Upper lobe of right lung (tissue), 1 donor: ENCODE results near the gene SFPQ. TPM values are rescaled to one million over a fixed set of nuclear protein-coding genes. Genes with fewer than 3 reads are reported as not detected.

Experiments used
- ATAC-seq: fragments of 200-7000 bp; cut with Tn5 transposase; one replicate; pipeline ENCODE4 v1.9.1; 2020; ENCODE audit warnings: mild to moderate bottlenecking, moderate library complexity
- DNase-seq: peaks from one replicate; pipeline ENCODE4 v3.0.0-alpha.2; 2020
- H3K27ac ChIP-seq: fragments of 200-600 bp; one replicate; pipeline ENCODE4 v1.8.0; 2022
- H3K27me3 ChIP-seq: fragments of 200-600 bp; one replicate; pipeline ENCODE4 v1.8.0; 2022; ENCODE audit warnings: mild to moderate bottlenecking
- H3K36me3 ChIP-seq: fragments of 200-600 bp; one replicate; pipeline ENCODE4 v1.8.0; 2022
- H3K4me1 ChIP-seq: fragments of 200-600 bp; one replicate; pipeline ENCODE4 v1.8.0; 2022
- H3K4me3 ChIP-seq: fragments of 200-600 bp; one replicate; pipeline ENCODE4 v1.8.0; 2022; ENCODE audit warnings: mild to moderate bottlenecking
- H3K9me3 ChIP-seq: fragments of 200-600 bp; one replicate; pipeline ENCODE4 v1.8.0; 2022
- intact Hi-C: fragments of 100-400 bp; cut with DNase I; formaldehyde crosslinking; loops from one replicate; pipeline ENCODE4 v1.11.0; 2022
- total RNA-seq: library from RNA; stranded (reverse); fragmentation: NEBNext Ultra II Directional; extraction: Animal tissue kit (Norgen Biotek cat#: 25700); gene quantifications from one replicate; pipeline ENCODE4 v1.2.1, GENCODE V29; 2021
- TF ChIP-seq, protein P1 (sequence below): fragments of 200-600 bp; IDR thresholded peaks from one replicate; pipeline ENCODE4 v1.8.0; 2022; ENCODE audit warnings: antibody characterized with exemption
- donor health status: DM: no; HTN: yes; CAD: no; lungs with severe emphysema.

SFPQ gene
- total RNA-seq, 1 donor from 2014 or later, result 170 TPM

DNA sequence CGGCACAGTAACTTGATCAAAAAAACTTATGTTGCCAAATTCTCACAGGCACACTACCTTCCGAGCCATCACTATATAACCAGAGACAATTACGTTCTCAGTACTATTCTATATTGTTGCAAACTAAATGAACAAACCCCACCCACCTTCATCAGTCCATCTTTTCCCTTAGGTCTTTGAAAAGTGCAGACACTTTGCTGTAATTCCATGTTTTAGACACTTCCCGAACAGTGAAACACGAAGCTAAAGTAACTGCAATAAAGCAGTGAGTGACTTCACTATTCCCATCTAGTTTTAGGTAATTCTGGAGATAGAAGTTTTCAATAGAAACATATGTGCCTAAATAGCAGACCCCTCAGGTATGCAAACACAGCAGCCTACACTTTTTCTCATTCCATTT, 7.7 kb downstream of the SFPQ start:
- no peaks in the 10 kb centered on the region for H3K9me3 ChIP-seq
- no peak overlapping the region for H3K4me3 ChIP-seq
- ATAC-seq (no peak), DNase-seq (no peak)
- TF ChIP-seq, protein P1, sequence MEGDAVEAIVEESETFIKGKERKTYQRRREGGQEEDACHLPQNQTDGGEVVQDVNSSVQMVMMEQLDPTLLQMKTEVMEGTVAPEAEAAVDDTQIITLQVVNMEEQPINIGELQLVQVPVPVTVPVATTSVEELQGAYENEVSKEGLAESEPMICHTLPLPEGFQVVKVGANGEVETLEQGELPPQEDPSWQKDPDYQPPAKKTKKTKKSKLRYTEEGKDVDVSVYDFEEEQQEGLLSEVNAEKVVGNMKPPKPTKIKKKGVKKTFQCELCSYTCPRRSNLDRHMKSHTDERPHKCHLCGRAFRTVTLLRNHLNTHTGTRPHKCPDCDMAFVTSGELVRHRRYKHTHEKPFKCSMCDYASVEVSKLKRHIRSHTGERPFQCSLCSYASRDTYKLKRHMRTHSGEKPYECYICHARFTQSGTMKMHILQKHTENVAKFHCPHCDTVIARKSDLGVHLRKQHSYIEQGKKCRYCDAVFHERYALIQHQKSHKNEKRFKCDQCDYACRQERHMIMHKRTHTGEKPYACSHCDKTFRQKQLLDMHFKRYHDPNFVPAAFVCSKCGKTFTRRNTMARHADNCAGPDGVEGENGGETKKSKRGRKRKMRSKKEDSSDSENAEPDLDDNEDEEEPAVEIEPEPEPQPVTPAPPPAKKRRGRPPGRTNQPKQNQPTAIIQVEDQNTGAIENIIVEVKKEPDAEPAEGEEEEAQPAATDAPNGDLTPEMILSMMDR, result no peak
- no peak overlapping the region for H3K27ac ChIP-seq
- intact Hi-C loops, result no loop called here
- H3K36me3 ChIP-seq, result peaks cover 100% of the 10 kb centered on the region
- peaks cover 34% of the 10 kb centered on the region for H3K4me1 ChIP-seq
- no peaks in the 10 kb centered on the region for H3K27me3 ChIP-seq

DNA sequence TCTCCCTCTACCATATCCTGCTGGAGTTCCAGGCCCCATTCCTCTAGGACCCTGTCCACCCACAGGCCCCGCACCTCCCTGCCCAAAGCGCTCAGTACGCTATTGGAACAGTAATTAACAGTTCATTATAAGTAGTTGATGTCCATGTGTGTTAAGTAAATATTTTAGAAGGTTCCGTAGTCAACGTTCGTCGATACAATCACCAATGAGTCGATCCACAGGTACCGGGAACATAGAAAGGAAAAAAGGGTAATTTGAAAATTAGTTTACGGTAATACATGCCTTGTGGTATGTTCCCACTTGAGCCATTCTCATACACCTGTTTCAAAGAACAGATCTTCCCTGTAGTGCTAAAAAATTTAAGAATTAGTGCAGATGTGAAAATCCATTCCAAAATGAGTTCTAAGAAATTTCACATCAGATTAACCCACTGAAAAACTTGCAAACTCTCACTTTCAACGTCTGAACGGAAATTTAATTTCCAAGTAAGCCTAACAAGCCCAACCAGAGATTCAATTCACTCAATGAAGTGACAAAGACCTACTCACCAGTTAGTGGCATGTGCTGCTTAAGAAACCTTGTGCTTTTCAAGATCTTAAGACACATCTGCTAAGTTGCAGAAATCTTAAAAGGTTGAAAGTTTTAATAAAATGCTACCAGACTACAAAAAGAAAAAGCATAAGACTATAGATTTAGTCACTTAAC, 8.3 kb downstream of the SFPQ start:
- H3K9me3 ChIP-seq, result no peaks in the 10 kb centered on the region
- peaks cover 28% of the 10 kb centered on the region for H3K4me1 ChIP-seq
- peaks cover 100% of the 10 kb centered on the region for H3K36me3 ChIP-seq
- H3K27ac ChIP-seq, result no peak overlapping the region
- no peaks in the 10 kb centered on the region for H3K27me3 ChIP-seq
- no peak overlapping the region for H3K4me3 ChIP-seq
- intact Hi-C loops, result no loop called here
- DNase-seq, result no peak
- ATAC-seq, result no peak
- TF ChIP-seq, protein P1, result no peak

DNA sequence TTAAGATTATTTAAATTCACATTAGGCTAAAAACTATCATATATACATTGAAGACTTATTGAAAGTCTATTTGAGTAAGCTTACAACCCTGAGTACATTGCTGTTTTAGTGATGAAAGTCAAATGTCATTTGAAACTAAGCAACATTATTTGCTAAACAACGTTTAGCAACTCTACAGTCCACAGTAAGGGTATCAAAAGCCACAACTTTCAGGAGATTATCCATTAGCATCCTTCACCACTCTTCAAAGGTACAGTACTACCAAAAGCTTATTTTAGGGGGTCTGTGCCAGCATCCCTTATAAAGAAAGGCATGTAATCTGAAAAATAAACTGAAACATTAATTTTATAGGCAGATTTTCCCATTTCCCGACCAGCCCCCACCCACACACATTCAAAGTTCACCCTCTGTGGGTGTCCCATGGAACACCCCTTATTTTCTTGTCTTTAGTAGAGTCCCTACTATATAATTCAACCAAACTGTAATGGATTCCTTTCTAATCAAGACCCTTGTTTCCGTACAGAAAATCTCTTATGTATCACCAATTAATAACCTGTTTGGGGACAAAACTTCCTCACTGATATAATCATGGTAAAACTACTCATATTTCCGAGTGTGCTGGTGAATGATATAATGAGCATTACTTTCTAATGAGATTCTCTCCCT, 11.0 kb downstream of the SFPQ start:
- no peak overlapping the region for H3K4me3 ChIP-seq
- TF ChIP-seq, protein P1, result no peak
- H3K27ac ChIP-seq, result no peak overlapping the region
- H3K9me3 ChIP-seq, result no peaks in the 10 kb centered on the region
- H3K4me1 ChIP-seq, result peaks cover 9% of the 10 kb centered on the region
- ATAC-seq, result no peak
- intact Hi-C loops, result no loop called here
- DNase-seq, result no peak
- no peaks in the 10 kb centered on the region for H3K27me3 ChIP-seq
- peaks cover 100% of the 10 kb centered on the region for H3K36me3 ChIP-seq

DNA sequence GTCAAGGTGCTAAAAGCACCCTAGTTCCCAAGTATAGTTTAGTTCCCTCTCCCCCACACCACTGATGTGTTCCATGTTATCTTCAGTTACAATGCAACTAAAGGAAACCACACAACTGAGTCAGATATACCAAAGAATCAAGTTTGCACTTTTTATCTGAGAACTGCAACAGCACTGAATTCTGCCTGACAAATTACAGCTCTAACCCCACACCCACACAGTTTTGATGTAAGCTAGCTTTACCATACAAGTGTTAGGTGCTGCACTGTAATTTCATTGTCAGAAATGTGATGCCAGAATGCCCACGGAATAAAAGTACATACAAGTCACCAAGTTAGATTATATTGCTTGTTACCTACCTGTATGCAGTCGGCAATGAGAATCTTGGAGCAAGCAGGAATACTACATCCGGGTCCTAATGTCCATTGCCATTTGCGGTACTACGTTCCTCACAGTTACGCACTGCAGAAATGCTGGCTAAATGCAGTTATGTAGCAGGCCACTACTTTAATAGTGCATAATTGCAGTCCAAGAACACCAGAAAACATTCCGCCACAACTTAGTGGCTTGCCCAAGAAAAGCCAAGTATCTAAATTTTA, 12.1 kb downstream of the SFPQ start:
- peaks cover under 1% of the 10 kb centered on the region for H3K4me1 ChIP-seq
- intact Hi-C loops, result no loop called here

DNA sequence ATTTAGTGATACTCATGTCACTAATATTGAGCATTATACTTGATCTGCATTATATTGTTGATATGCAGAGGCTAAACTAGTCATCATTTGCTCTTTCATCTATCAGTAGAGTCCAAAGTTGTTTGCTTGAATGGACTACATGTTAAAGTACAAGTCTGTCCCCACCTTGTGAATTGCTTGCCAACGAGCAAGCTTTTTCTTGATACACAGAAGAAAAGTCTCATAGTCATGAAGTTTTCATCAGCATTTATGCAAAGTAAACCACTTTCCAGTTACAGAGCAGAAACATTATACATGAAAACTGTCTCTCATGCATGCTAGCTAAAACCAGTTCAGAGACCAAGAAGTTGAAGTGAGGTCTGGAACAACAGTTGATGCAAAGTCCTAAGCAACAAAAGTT, 13.0 kb downstream of the SFPQ start:
- H3K36me3 ChIP-seq, result peaks cover 100% of the 10 kb centered on the region
- no peak for DNase-seq
- intact Hi-C loops, result no loop called here
- TF ChIP-seq, protein P1, result no peak
- no peak overlapping the region for H3K27ac ChIP-seq
- no peaks in the 10 kb centered on the region for H3K27me3 ChIP-seq
- no peaks in the 10 kb centered on the region for H3K9me3 ChIP-seq
- H3K4me1 ChIP-seq, result no peaks in the 10 kb centered on the region
- no peak overlapping the region for H3K4me3 ChIP-seq
- ATAC-seq, result no peak

More for the DNA sequence above, 12.1 kb downstream of the SFPQ start:
- TF ChIP-seq, protein P1, result no peak
- Histone ChIP-seq H3K9me3 (no peaks in the 10 kb centered on the region), H3K4me3 (no peak overlapping the region), H3K36me3 (peaks cover 100% of the 10 kb centered on the region), H3K27ac (no peak overlapping the region), H3K27me3 (no peaks in the 10 kb centered on the region)
- DNase-seq (no peak), ATAC-seq (no peak)
